Natural killer cell (primary cell): ENCODE data around the gene PPP2R2C. TPM values are rescaled to one million over a fixed set of nuclear protein-coding genes. Genes with fewer than 3 reads are reported as not detected.

Source experiments
- ATAC-seq, 3 donors: fragments of 150-1000 bp in 2 of 3; fragments of 200-7000 bp in 1 of 3; cut with Tn5 transposase; 1 replicate in 1 of 3; 2 replicates in 2 of 3; pipeline ENCODE4 v1.10.0; 2021; ENCODE audit warnings: mild to moderate bottlenecking in 2 of 3, moderate library complexity in 2 of 3
- DNase-seq, 2 donors: peaks; one replicate each; pipeline versions ENCODE4 v3.0.0 to v3.0.0-alpha.2; 2013 to 2021; ENCODE audit warnings: mixed read lengths in 1 of 2
- H3K27ac ChIP-seq: one replicate; pipeline ENCODE4 v1.5.1; 2013; ENCODE audit warnings: mild to moderate bottlenecking, low read length
- H3K27me3 ChIP-seq: one replicate; pipeline ENCODE4 v1.6.1; 2013; ENCODE audit warnings: low read length; ENCODE audit not compliant: control insufficient read depth, insufficient read depth
- H3K36me3 ChIP-seq: one replicate; pipeline ENCODE4 v1.6.1; 2013; ENCODE audit warnings: low read length; ENCODE audit not compliant: control insufficient read depth, insufficient read depth
- H3K4me1 ChIP-seq: one replicate; pipeline ENCODE4 v1.6.1; 2013; ENCODE audit warnings: low read length; ENCODE audit not compliant: control insufficient read depth, insufficient read depth
- H3K4me3 ChIP-seq: one replicate; pipeline ENCODE4 v1.5.1; 2013; ENCODE audit warnings: low read length
- H3K9me3 ChIP-seq: one replicate; pipeline ENCODE4 v1.6.1; 2013; ENCODE audit warnings: low read length; ENCODE audit not compliant: control insufficient read depth, insufficient read depth
- H3K27ac Mint-ChIP-seq, 2 donors: one replicate each; pipeline ENCODE4 v1.8.0; 2022; ENCODE audit warnings: mild to moderate bottlenecking in 2 of 2, mixed read lengths in 2 of 2, moderate library complexity in 1 of 2
- H3K27me3 Mint-ChIP-seq, 2 donors: one replicate each; pipeline ENCODE4 v1.8.0; 2022; ENCODE audit warnings: low read depth in 2 of 2, mixed read lengths in 2 of 2
- H3K36me3 Mint-ChIP-seq: one replicate; pipeline ENCODE4 v1.8.0; 2022; ENCODE audit warnings: mixed read lengths
- H3K4me1 Mint-ChIP-seq, 2 donors: one replicate each; pipeline ENCODE4 v1.8.0; 2022; ENCODE audit warnings: mixed read lengths in 2 of 2
- H3K4me3 Mint-ChIP-seq: one replicate; pipeline ENCODE4 v1.8.0; 2022; ENCODE audit warnings: mild to moderate bottlenecking, moderate library complexity, mixed read lengths
- H3K9me3 Mint-ChIP-seq, 2 donors: one replicate each; pipeline ENCODE4 v1.8.0; 2022; ENCODE audit warnings: mixed read lengths in 2 of 2
- WGBS: methylation state at CpG from one replicate; pipeline ENCODE4 v1.1.7; 2013; ENCODE audit warnings: missing lambda C conversion rate; ENCODE audit not compliant: insufficient coverage; 5-methylcytosine and 5-hydroxymethylcytosine counted together
- intact Hi-C: fragments of 100-400 bp; cut with micrococcal nuclease; formaldehyde crosslinking; loops from one replicate; pipeline ENCODE4 v1.14.2; 2022
- total RNA-seq, 4 donors: library from RNA; stranded (reverse); fragments of 120-200 nt in 1 of 4; gene quantifications; one replicate each; pipeline versions ENCODE4 v1.2.3 to v1.2.4, GENCODE V29; 2013 to 2022
- TF ChIP-seq, protein P1 (sequence below): fragments of 200-600 bp; IDR thresholded peaks from one replicate; pipeline ENCODE4 v1.8.0; 2022; ENCODE audit warnings: antibody characterized with exemption

Gene PPP2R2C
- total RNA-seq, 3 donors from 2014 or later (not counting 1 experiment from before 2014, with no cell fraction given): not detected

DNA sequence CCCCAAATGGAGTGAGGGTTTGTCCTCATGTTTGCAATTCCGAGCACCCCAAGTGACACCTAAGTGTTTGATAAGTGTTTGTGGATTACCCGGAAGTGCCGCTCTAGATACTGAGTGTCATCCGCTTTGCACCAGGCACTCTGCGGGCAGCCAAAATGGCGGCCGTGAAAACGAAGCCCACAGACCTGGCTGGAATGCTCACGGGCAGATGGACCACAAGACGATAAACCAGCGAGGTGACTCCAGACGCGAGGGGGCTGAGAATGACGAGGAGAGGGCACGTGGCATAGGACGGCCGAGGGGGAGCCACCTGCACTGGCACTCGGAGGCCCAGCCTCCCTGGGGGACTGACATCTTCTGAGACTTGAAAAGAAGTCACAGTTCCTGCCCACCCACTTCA, 51.0 kb downstream of the PPP2R2C start:
- Histone ChIP-seq H3K27ac (no peak overlapping the region), H3K4me1 (peaks cover 22% of the 10 kb centered on the region), H3K4me3 (no peak overlapping the region), H3K27me3 (no peaks in the 10 kb centered on the region), H3K36me3 (no peaks in the 10 kb centered on the region), H3K9me3 (no peaks in the 10 kb centered on the region)
- TF ChIP-seq, protein P1, sequence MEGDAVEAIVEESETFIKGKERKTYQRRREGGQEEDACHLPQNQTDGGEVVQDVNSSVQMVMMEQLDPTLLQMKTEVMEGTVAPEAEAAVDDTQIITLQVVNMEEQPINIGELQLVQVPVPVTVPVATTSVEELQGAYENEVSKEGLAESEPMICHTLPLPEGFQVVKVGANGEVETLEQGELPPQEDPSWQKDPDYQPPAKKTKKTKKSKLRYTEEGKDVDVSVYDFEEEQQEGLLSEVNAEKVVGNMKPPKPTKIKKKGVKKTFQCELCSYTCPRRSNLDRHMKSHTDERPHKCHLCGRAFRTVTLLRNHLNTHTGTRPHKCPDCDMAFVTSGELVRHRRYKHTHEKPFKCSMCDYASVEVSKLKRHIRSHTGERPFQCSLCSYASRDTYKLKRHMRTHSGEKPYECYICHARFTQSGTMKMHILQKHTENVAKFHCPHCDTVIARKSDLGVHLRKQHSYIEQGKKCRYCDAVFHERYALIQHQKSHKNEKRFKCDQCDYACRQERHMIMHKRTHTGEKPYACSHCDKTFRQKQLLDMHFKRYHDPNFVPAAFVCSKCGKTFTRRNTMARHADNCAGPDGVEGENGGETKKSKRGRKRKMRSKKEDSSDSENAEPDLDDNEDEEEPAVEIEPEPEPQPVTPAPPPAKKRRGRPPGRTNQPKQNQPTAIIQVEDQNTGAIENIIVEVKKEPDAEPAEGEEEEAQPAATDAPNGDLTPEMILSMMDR: no peak
- intact Hi-C loops: no loop called here
- H3K27me3 Mint-ChIP-seq: peaks cover 21 to 46% of the 10 kb centered on the region in 2 donors
- DNase-seq (no peak), ATAC-seq (no peak)
- no peak overlapping the region for H3K4me3 Mint-ChIP-seq
- no peak overlapping the region for H3K27ac Mint-ChIP-seq
- H3K9me3 Mint-ChIP-seq: no peaks in the 10 kb centered on the region
- 84% methylated on average over 18 of the region's 18 CpGs for WGBS
- no peaks in the 10 kb centered on the region for H3K36me3 Mint-ChIP-seq
- peaks cover 17 to 18% of the 10 kb centered on the region in 2 donors for H3K4me1 Mint-ChIP-seq

DNA sequence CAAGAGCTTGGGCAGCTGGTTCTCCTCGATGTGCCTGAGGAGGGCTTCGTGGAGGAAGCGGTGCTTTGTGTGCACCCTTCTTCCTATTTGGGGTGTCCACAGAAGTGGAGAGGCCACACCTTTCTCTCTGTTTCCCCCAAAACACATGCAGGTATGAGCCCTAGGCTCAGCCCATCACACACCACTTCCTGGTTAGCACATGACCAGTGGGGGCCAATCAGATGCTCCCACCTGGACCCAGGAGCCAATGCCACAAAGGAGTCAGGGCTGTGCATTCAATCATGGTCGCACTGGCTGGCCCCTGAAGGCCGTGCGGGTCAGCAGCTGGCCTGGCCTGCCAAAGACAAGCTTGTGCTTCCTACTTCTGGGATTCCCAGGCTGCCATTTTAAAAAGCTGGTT, 51.4 kb downstream of the PPP2R2C start:
- peaks cover 21 to 47% of the 10 kb centered on the region in 2 donors for H3K27me3 Mint-ChIP-seq
- no peak for DNase-seq
- intact Hi-C loops: no loop called here
- no peaks in the 10 kb centered on the region for H3K9me3 Mint-ChIP-seq
- H3K4me1 Mint-ChIP-seq: peaks cover 17 to 18% of the 10 kb centered on the region in 2 donors
- H3K4me3 Mint-ChIP-seq: no peak overlapping the region
- no peak overlapping the region for H3K27ac Mint-ChIP-seq
- Histone ChIP-seq H3K9me3 (no peaks in the 10 kb centered on the region), H3K27me3 (no peaks in the 10 kb centered on the region), H3K4me3 (no peak overlapping the region), H3K36me3 (no peaks in the 10 kb centered on the region), H3K27ac (no peak overlapping the region), H3K4me1 (peaks cover 20% of the 10 kb centered on the region)
- no peak for ATAC-seq
- H3K36me3 Mint-ChIP-seq: no peaks in the 10 kb centered on the region
- TF ChIP-seq, protein P1: no peak
- 92% methylated on average over 6 of the region's 6 CpGs for WGBS

GRCh38 chr4:6420036-6420435, 52.4 kb downstream of the PPP2R2C start:
- no peak overlapping the region for H3K27ac Mint-ChIP-seq
- Histone ChIP-seq H3K36me3 (no peaks in the 10 kb centered on the region), H3K4me3 (no peak overlapping the region), H3K9me3 (no peaks in the 10 kb centered on the region), H3K27me3 (no peaks in the 10 kb centered on the region), H3K4me1 (peaks cover 11% of the 10 kb centered on the region), H3K27ac (no peak overlapping the region)
- H3K4me3 Mint-ChIP-seq: no peak overlapping the region
- peaks cover 21 to 52% of the 10 kb centered on the region in 2 donors for H3K27me3 Mint-ChIP-seq
- TF ChIP-seq, protein P1: no peak
- 85% methylated on average over 7 of the region's 7 CpGs for WGBS
- ATAC-seq (no peak), DNase-seq (no peak)
- H3K4me1 Mint-ChIP-seq: peaks cover 8% of the 10 kb centered on the region in 2 donors
- no peaks in the 10 kb centered on the region for H3K9me3 Mint-ChIP-seq
- intact Hi-C loops: no loop called here
- H3K36me3 Mint-ChIP-seq: no peaks in the 10 kb centered on the region

GRCh38 chr4:6419452-6420028, 52.9 kb downstream of the PPP2R2C start:
- Histone ChIP-seq H3K36me3 (no peaks in the 10 kb centered on the region), H3K9me3 (no peaks in the 10 kb centered on the region), H3K27ac (no peak overlapping the region), H3K27me3 (no peaks in the 10 kb centered on the region), H3K4me3 (no peak overlapping the region), H3K4me1 (peaks cover 6% of the 10 kb centered on the region)
- TF ChIP-seq, protein P1: no peak
- peaks cover 21 to 52% of the 10 kb centered on the region in 2 donors for H3K27me3 Mint-ChIP-seq
- DNase-seq (no peak), ATAC-seq (no peak)
- H3K27ac Mint-ChIP-seq: no peak overlapping the region
- H3K9me3 Mint-ChIP-seq: no peaks in the 10 kb centered on the region
- 66% methylated on average over 5 of the region's 6 CpGs for WGBS
- H3K4me3 Mint-ChIP-seq: no peak overlapping the region
- intact Hi-C loops: no loop called here
- peaks cover 3% of the 10 kb centered on the region in 2 donors for H3K4me1 Mint-ChIP-seq
- no peaks in the 10 kb centered on the region for H3K36me3 Mint-ChIP-seq
